Spleen (tissue), 11 donors: Measurements from ENCODE around the gene MVK. TPM values are rescaled to one million over a fixed set of nuclear protein-coding genes. Genes with fewer than 3 reads are reported as not detected.

Source experiments
- DNase-seq: peaks from one replicate; pipeline ENCODE4 v3.0.0-alpha.2; 2020
- H3K27ac ChIP-seq, 8 donors: fragments of 200-600 bp; sonication (generic) in 7 of 8; 1 replicate in 4 of 8; 2 replicates in 4 of 8; pipeline versions ENCODE4 v1.5.0 to v1.8.0; 2016 to 2021; ENCODE audit warnings: inconsistent platforms in 4 of 8, mild to moderate bottlenecking in 4 of 8, moderate library complexity in 1 of 8
- H3K27me3 ChIP-seq, 7 donors: fragments of 200-600 bp; sonication (generic) in 6 of 7; replicated peaks in 1 of 7; 1 replicate in 4 of 7; 2 replicates in 3 of 7; pipeline versions ENCODE4 v1.5.0 to v1.8.0; 2016 to 2021; ENCODE audit warnings: inconsistent platforms in 3 of 7, mild to moderate bottlenecking in 1 of 7
- H3K36me3 ChIP-seq, 6 donors: fragments of 200-600 bp; sonication (generic) in 5 of 6; 1 replicate in 4 of 6; 2 replicates in 2 of 6; pipeline versions ENCODE4 v1.5.0 to v1.8.0; 2016 to 2021; ENCODE audit warnings: inconsistent platforms in 2 of 6
- H3K4me1 ChIP-seq, 6 donors: fragments of 200-600 bp; sonication (generic) in 5 of 6; 1 replicate in 3 of 6; 2 replicates in 3 of 6; pipeline versions ENCODE4 v1.5.0 to v1.8.0; 2016 to 2021; ENCODE audit warnings: inconsistent platforms in 3 of 6
- H3K4me3 ChIP-seq, 8 donors: fragments of 200-600 bp; sonication (generic) in 7 of 8; 1 replicate in 4 of 8; 2 replicates in 4 of 8; pipeline versions ENCODE4 v1.5.0 to v1.8.0; 2016 to 2021; ENCODE audit warnings: inconsistent platforms in 4 of 8, mild to moderate bottlenecking in 4 of 8, moderate library complexity in 2 of 8
- H3K9me3 ChIP-seq, 8 donors: fragments of 200-600 bp; sonication (generic) in 7 of 8; 1 replicate in 4 of 8; 2 replicates in 4 of 8; pipeline versions ENCODE4 v1.5.0 to v1.8.0; 2016 to 2021; ENCODE audit warnings: inconsistent platforms in 4 of 8
- CTCF ChIP-seq, 11 experiments: fragments of 200-600 bp in 7 of 11; fragments of 450-650 bp in 4 of 11; sonication (generic) in 4 of 11; IDR thresholded peaks in 8 of 11; conservative IDR thresholded peaks in 3 of 11; 1 replicate in 7 of 11; 2 replicates in 4 of 11; pipeline versions ENCODE4 v1.4.0 to v1.8.0; 2016 to 2021; ENCODE audit warnings: antibody characterized with exemption in 11 of 11, inconsistent platforms in 4 of 11, mild to moderate bottlenecking in 1 of 11
- POLR2A ChIP-seq, 3 donors: fragments of 450-650 bp; IDR thresholded peaks; one replicate each; pipeline ENCODE4 v1.5.1; 2017; ENCODE audit warnings: antibody characterized with exemption in 3 of 3, mild to moderate bottlenecking in 1 of 3
- POLR2AphosphoS5 ChIP-seq, 3 donors: sonication (generic); formaldehyde crosslinking; IDR thresholded peaks; one replicate each; pipeline ENCODE4 v1.5.1; 2017; ENCODE audit warnings: antibody characterized with exemption in 3 of 3
- WGBS, 5 donors: extraction: QIAGEN DNeasy Blood & Tissue Kit in 3 of 5; methylation state at CpG; one replicate each; pipeline versions ENCODE4 v1.1.5 to v1.1.7; 2013 to 2018; 5-methylcytosine and 5-hydroxymethylcytosine counted together
- intact Hi-C: fragments of 100-400 bp; cut with DNase I; formaldehyde crosslinking; loops from one replicate; pipeline ENCODE4 v1.15.0; 2023; ENCODE audit warnings: low total_unique reads
- polyA plus RNA-seq, 3 donors: library from polyadenylated mRNA; stranded (reverse); fragments of 200-250 nt; gene quantifications; one replicate each; pipeline ENCODE4 v1.2.1, GENCODE V29; 2013
- total RNA-seq, 7 donors: library from RNA; depleted of rRNA in 3 of 7; stranded (reverse); fragments of >200 nt in 3 of 7; fragmentation: NEBNext Ultra II Directional in 4 of 7; extraction: Animal tissue kit (Norgen Biotek cat#: 25700) in 4 of 7; gene quantifications; one replicate each; pipeline versions ENCODE4 v1.1.0 to v1.2.1, GENCODE V29; 2016 to 2021
- donor health status: healthy with polysubstance abuse.
- donor health status: DM: no; HTN: no; CAD: no; lungs with moderate emphysema.
- donor health status: DM: no; HTN: no; CAD: no.
- donor health status: Bipolar disorder and iron deficiency.
- donor health status: healthy.
- donor health status: DM: no; HTN: no; CAD: no.
- donor health status: DM: yes; HTN: yes; CAD: no.

Gene MVK
- total and polyA plus RNA-seq, 10 donors = 6.2 to 16.5 (median 9.4) TPM

DNA sequence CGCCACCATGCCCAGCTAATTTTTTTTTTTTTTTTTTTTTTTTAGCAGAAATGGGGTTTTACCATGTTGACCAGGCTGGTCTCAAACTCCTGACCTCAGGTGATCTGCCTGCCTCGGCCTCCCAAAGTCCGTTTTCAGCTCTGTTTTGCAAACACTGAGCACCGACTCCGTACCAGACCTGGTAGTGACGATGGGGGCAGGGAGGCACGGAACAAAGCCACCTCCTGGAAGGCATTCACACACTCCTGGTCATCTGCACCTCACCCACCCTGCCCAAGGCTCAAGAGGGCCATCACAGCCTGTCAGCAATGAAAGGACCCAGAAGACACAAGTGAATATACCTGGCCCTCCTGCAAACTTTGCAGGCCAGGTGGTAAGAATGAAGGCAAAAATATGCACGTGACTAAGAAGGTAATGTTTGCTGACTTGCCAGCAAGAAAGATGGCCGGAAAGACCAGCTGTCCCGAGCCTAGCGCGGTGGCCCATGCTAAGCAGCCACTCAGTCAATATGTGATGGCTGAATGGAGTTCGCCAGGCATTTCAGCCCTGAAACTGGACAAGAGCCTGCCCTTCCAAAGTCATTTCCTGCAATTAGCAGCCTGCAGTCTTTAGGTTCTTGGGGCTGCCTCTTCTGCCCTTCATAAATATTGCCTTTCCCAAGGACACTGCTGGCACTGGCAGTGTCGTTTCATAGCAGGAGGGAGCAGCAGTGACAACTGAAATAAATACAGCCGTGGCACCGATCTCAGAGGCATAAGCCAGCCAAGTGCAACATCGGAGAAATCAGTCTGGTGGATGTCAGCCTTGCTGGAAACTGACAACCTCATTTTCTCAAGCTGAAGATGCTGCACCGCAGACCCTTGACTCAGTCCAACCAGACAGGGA, 17.9 kb upstream of the MVK start:
- no peak overlapping the region for H3K27ac ChIP-seq
- peaks cover 0 to 11% (median 0%) of the 10 kb centered on the region in 6 donors for H3K4me1 ChIP-seq
- H3K4me3 ChIP-seq = no peak overlapping the region
- intact Hi-C loops = no loop called here
- H3K36me3 ChIP-seq = peaks cover 0 to 15% (median 2%) of the 10 kb centered on the region in 6 donors
- DNase-seq = no peak
- no peaks in the 10 kb centered on the region for H3K9me3 ChIP-seq
- TF ChIP-seq POLR2AphosphoS5 (IDR thresholded peaks at IDR 0.05) = no peak
- TF ChIP-seq POLR2A (IDR thresholded peaks at IDR 0.05) = no peak
- TF ChIP-seq CTCF (IDR thresholded peaks at IDR 0.05 in 8 of 11, conservative IDR thresholded peaks at IDR 0.05 in 3 of 11) = no peak
- peaks cover 0 to 4% (median 0%) of the 10 kb centered on the region in 7 donors for H3K27me3 ChIP-seq
- WGBS, 5 donors = 73 to 90% (median 83%) methylated on average over 17 to 18 of the region's 18 CpGs

DNA sequence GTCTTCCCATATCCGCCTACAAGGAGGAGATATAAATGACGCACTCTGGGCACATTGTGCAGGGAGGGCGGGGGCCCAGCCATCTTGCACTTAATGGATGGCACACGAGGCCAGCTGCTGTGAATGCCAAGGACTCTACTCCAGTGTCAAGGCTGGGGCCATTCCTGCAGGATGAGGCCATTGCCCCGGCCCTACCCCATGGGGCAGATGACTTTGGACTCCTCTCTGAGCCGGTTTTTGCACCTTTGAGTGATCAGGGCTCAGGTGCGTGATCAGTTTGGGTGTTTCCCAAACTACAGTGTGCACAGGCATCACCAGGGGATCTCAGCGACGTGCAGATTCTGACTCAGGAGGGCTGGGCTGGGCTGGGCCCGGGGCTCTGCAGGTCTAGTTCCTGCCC, 16.4 kb upstream of the MVK start:
- no peak for DNase-seq
- Histone ChIP-seq H3K4me1 (peaks cover 0 to 11% (median 0%) of the 10 kb centered on the region in 6 donors), H3K36me3 (peaks cover 0 to 30% (median 6%) of the 10 kb centered on the region in 6 donors), H3K27ac (no peak overlapping the region), H3K27me3 (no peaks in the 10 kb centered on the region), H3K9me3 (peaks cover 0 to 6% (median 3%) of the 10 kb centered on the region in 8 donors), H3K4me3 (no peak overlapping the region)
- 82 to 95% (median 85%) methylated on average over 10 of the region's 10 CpGs for WGBS, 5 donors
- TF ChIP-seq CTCF (IDR thresholded peaks at IDR 0.05 in 8 of 11, conservative IDR thresholded peaks at IDR 0.05 in 3 of 11) = no peak
- TF ChIP-seq POLR2AphosphoS5 (IDR thresholded peaks at IDR 0.05) = no peak
- no peak for TF ChIP-seq POLR2A (IDR thresholded peaks at IDR 0.05)
- intact Hi-C loops = no loop called here

- H3K9me3 ChIP-seq = peaks cover 0 to 12% (median 9%) of the 10 kb centered on the region in 8 donors
- H3K27ac ChIP-seq = no peak overlapping the region
- H3K4me1 ChIP-seq = peaks cover 0 to 11% (median 0%) of the 10 kb centered on the region in 6 donors
- intact Hi-C loops = no loop called here
- WGBS, 5 donors = 79 to 86% (median 81%) methylated on average over 12 of the region's 12 CpGs
- H3K4me3 ChIP-seq = no peak overlapping the region
- peaks cover 0 to 36% (median 8%) of the 10 kb centered on the region in 6 donors for H3K36me3 ChIP-seq
- H3K27me3 ChIP-seq = no peaks in the 10 kb centered on the region
- TF ChIP-seq POLR2AphosphoS5 (IDR thresholded peaks at IDR 0.05) (no peak), POLR2A (IDR thresholded peaks at IDR 0.05) (no peak), CTCF (IDR thresholded peaks at IDR 0.05 in 8 of 11, conservative IDR thresholded peaks at IDR 0.05 in 3 of 11) (no peak)
- DNase-seq = no peak
Observed at GRCh38 chr12:109557805-109558204, 15.8 kb upstream of the MVK start.
